ENCODE data around the gene TOMM22. TPM values are rescaled to one million over a fixed set of nuclear protein-coding genes. Genes with fewer than 3 reads are reported as not detected.

Gene TOMM22
- total and polyA plus RNA-seq, 2 experiments from 2014 or later: 84.0 to 131 TPM

DNA sequence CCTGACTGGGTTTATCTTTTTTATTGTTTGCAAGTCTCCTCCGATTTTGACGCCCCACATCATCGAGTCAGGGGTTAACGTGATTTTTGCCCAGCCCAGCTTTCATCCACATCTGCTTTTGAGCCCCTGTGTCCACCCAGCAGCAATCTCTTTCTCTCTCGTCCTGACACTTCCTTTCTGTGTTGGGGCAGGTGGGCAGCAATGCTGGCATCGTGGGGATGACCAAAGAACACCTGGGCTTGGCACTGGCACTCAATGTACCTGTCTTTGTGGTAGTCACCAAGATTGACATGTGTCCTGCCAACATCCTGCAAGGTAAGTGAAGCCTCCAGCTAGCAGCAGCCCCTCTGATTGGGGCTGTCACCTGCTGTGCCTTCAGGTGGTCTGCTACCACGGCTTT, 39.8 kb downstream of the TOMM22 start:
- H2AFZ ChIP-seq: no peak overlapping the region
- no peak overlapping the region for H3K4me2 ChIP-seq
- Mint-ChIP-seq H3K9me3 (no peaks in the 10 kb centered on the region), H3K36me3 (ENCODE audit: low read depth) (peaks cover 77% of the 10 kb centered on the region), H3K4me3 (no peak overlapping the region), H3K27ac (no peak overlapping the region), H3K4me1 (peaks cover 4% of the 10 kb centered on the region; the same call in 1 of the 3 replicates), H3K27me3 (ENCODE audit: insufficient read depth, low read depth, poor library complexity) (peaks cover 8% of the 10 kb centered on the region)
- H3K27me3 ChIP-seq (ENCODE audit: insufficient read depth): no peaks in the 10 kb centered on the region
- DNase-seq (ENCODE audit: low spot score) (no peak), ATAC-seq (no peak)
- no peak overlapping the region for H3K27ac ChIP-seq (ENCODE audit: low read depth)
- no peak overlapping the region for H3K4me3 ChIP-seq
- peaks cover 17% of the 10 kb centered on the region; the same call in 1 of the 2 replicates for H4K20me1 ChIP-seq (replicated peaks; ENCODE audit: insufficient read depth)
- H3K9me2 ChIP-seq (ENCODE audit: insufficient read depth): no peaks in the 10 kb centered on the region
- H3K36me3 ChIP-seq (ENCODE audit: insufficient read depth): peaks cover 49% of the 10 kb centered on the region
- no peaks in the 10 kb centered on the region for H3F3A ChIP-seq (replicated peaks; ENCODE audit: low read depth)
- TF ChIP-seq EZH2 (IDR thresholded peaks at IDR 0.05; ENCODE audit: low read depth, unreplicated experiment) (no peak), ZNF331 (CRISPR knock-in tag; IDR thresholded peaks at IDR 0.05; ENCODE audit: low read depth) (no peak), EZH2phosphoT487 (IDR thresholded peaks at IDR 0.05; ENCODE audit: unreplicated experiment) (no peak), NANOG (IDR thresholded peaks at IDR 0.05; ENCODE audit: borderline replicate concordance) (no peak), ZNF114 (CRISPR knock-in tag; IDR thresholded peaks at IDR 0.05) (no peak), POLR2AphosphoS5 (IDR thresholded peaks at IDR 0.05; ENCODE audit: low read depth) (no peak), CREB1 (CRISPR knock-in tag; IDR thresholded peaks at IDR 0.05; ENCODE audit: low read depth) (no peak), JUNB (IDR thresholded peaks at IDR 0.05; ENCODE audit: unreplicated experiment) (no peak), STAT1 (IDR thresholded peaks at IDR 0.05; ENCODE audit: unreplicated experiment) (no peak)
- TF ChIP-seq, protein P1, sequence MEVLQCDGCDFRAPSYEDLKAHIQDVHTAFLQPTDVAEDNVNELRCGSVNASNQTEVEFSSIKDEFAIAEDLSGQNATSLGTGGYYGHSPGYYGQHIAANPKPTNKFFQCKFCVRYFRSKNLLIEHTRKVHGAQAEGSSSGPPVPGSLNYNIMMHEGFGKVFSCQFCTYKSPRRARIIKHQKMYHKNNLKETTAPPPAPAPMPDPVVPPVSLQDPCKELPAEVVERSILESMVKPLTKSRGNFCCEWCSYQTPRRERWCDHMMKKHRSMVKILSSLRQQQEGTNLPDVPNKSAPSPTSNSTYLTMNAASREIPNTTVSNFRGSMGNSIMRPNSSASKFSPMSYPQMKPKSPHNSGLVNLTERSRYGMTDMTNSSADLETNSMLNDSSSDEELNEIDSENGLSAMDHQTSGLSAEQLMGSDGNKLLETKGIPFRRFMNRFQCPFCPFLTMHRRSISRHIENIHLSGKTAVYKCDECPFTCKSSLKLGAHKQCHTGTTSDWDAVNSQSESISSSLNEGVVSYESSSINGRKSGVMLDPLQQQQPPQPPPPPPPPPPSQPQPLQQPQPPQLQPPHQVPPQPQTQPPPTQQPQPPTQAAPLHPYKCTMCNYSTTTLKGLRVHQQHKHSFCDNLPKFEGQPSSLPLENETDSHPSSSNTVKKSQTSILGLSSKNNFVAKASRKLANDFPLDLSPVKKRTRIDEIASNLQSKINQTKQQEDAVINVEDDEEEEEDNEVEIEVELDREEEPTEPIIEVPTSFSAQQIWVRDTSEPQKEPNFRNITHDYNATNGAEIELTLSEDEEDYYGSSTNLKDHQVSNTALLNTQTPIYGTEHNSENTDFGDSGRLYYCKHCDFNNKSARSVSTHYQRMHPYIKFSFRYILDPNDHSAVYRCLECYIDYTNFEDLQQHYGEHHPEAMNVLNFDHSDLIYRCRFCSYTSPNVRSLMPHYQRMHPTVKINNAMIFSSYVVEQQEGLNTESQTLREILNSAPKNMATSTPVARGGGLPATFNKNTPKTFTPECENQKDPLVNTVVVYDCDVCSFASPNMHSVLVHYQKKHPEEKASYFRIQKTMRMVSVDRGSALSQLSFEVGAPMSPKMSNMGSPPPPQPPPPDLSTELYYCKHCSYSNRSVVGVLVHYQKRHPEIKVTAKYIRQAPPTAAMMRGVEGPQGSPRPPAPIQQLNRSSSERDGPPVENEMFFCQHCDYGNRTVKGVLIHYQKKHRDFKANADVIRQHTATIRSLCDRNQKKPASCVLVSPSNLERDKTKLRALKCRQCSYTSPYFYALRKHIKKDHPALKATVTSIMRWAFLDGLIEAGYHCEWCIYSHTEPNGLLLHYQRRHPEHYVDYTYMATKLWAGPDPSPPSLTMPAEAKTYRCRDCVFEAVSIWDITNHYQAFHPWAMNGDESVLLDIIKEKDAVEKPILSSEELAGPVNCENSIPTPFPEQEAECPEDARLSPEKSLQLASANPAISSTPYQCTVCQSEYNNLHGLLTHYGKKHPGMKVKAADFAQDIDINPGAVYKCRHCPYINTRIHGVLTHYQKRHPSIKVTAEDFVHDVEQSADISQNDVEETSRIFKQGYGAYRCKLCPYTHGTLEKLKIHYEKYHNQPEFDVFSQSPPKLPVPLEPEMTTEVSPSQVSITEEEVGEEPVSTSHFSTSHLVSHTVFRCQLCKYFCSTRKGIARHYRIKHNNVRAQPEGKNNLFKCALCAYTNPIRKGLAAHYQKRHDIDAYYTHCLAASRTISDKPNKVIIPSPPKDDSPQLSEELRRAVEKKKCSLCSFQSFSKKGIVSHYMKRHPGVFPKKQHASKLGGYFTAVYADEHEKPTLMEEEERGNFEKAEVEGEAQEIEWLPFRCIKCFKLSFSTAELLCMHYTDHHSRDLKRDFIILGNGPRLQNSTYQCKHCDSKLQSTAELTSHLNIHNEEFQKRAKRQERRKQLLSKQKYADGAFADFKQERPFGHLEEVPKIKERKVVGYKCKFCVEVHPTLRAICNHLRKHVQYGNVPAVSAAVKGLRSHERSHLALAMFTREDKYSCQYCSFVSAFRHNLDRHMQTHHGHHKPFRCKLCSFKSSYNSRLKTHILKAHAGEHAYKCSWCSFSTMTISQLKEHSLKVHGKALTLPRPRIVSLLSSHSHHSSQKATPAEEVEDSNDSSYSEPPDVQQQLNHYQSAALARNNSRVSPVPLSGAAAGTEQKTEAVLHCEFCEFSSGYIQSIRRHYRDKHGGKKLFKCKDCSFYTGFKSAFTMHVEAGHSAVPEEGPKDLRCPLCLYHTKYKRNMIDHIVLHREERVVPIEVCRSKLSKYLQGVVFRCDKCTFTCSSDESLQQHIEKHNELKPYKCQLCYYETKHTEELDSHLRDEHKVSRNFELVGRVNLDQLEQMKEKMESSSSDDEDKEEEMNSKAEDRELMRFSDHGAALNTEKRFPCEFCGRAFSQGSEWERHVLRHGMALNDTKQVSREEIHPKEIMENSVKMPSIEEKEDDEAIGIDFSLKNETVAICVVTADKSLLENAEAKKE (CRISPR knock-in tag; IDR thresholded peaks at IDR 0.05): no peak
- TF ChIP-seq, protein P2, sequence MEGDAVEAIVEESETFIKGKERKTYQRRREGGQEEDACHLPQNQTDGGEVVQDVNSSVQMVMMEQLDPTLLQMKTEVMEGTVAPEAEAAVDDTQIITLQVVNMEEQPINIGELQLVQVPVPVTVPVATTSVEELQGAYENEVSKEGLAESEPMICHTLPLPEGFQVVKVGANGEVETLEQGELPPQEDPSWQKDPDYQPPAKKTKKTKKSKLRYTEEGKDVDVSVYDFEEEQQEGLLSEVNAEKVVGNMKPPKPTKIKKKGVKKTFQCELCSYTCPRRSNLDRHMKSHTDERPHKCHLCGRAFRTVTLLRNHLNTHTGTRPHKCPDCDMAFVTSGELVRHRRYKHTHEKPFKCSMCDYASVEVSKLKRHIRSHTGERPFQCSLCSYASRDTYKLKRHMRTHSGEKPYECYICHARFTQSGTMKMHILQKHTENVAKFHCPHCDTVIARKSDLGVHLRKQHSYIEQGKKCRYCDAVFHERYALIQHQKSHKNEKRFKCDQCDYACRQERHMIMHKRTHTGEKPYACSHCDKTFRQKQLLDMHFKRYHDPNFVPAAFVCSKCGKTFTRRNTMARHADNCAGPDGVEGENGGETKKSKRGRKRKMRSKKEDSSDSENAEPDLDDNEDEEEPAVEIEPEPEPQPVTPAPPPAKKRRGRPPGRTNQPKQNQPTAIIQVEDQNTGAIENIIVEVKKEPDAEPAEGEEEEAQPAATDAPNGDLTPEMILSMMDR (conservative IDR thresholded peaks at IDR 0.05; ENCODE audit: low read depth in 2 of 2): no peak
- TF ChIP-seq, protein P3, sequence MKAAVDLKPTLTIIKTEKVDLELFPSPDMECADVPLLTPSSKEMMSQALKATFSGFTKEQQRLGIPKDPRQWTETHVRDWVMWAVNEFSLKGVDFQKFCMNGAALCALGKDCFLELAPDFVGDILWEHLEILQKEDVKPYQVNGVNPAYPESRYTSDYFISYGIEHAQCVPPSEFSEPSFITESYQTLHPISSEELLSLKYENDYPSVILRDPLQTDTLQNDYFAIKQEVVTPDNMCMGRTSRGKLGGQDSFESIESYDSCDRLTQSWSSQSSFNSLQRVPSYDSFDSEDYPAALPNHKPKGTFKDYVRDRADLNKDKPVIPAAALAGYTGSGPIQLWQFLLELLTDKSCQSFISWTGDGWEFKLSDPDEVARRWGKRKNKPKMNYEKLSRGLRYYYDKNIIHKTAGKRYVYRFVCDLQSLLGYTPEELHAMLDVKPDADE (IDR thresholded peaks at IDR 0.05): no peak
- TF ChIP-seq, protein P4, sequence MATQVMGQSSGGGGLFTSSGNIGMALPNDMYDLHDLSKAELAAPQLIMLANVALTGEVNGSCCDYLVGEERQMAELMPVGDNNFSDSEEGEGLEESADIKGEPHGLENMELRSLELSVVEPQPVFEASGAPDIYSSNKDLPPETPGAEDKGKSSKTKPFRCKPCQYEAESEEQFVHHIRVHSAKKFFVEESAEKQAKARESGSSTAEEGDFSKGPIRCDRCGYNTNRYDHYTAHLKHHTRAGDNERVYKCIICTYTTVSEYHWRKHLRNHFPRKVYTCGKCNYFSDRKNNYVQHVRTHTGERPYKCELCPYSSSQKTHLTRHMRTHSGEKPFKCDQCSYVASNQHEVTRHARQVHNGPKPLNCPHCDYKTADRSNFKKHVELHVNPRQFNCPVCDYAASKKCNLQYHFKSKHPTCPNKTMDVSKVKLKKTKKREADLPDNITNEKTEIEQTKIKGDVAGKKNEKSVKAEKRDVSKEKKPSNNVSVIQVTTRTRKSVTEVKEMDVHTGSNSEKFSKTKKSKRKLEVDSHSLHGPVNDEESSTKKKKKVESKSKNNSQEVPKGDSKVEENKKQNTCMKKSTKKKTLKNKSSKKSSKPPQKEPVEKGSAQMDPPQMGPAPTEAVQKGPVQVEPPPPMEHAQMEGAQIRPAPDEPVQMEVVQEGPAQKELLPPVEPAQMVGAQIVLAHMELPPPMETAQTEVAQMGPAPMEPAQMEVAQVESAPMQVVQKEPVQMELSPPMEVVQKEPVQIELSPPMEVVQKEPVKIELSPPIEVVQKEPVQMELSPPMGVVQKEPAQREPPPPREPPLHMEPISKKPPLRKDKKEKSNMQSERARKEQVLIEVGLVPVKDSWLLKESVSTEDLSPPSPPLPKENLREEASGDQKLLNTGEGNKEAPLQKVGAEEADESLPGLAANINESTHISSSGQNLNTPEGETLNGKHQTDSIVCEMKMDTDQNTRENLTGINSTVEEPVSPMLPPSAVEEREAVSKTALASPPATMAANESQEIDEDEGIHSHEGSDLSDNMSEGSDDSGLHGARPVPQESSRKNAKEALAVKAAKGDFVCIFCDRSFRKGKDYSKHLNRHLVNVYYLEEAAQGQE (IDR thresholded peaks at IDR 0.05; ENCODE audit: unreplicated experiment): no peak
- H3K4me1 ChIP-seq (ENCODE audit: insufficient read depth): no peaks in the 10 kb centered on the region
- H3K79me2 ChIP-seq (replicated peaks; ENCODE audit: insufficient read depth): no peaks in the 10 kb centered on the region; the same call in none of the 2 replicates

Measured in GM23338 (cell line).